DMS53 (cell line): ENCODE data around the gene HAND2.

Experiments
- DNase-seq: peaks from one replicate; lab custom pipeline; 2025; lab: John Stamatoyannopoulos, UW

Gene HAND2

GRCh38 chr4:173536808-173537429 is 6.9 kb upstream of the HAND2 start:
- DNase-seq, result peak; percentile 52

DNA sequence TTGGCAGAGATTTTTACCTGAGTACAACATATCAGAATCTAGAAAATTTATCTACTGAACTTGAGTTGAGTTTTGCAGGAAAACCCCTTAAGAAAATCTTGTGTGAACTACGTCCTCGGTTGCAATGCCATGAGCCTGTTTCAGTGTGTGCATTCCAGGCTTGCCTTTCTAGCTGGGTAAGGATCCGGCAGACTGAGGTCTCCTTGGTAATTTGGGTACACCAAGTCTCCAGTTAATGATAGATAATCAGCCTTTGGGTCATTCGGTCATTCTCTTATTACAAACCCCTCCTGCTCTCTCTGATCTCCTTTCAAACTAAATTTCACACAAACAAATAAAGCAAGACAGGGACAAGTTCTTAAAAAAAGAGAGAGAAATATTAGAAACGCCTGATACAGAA is 5.9 kb upstream of the HAND2 start:
- no peak for DNase-seq

- no peak for DNase-seq
Observed at GRCh38 chr4:173535165-173535902, 5.3 kb upstream of the HAND2 start.

GRCh38 chr4:173534434-173534833 is 4.4 kb upstream of the HAND2 start:
- no peak for DNase-seq

DNA sequence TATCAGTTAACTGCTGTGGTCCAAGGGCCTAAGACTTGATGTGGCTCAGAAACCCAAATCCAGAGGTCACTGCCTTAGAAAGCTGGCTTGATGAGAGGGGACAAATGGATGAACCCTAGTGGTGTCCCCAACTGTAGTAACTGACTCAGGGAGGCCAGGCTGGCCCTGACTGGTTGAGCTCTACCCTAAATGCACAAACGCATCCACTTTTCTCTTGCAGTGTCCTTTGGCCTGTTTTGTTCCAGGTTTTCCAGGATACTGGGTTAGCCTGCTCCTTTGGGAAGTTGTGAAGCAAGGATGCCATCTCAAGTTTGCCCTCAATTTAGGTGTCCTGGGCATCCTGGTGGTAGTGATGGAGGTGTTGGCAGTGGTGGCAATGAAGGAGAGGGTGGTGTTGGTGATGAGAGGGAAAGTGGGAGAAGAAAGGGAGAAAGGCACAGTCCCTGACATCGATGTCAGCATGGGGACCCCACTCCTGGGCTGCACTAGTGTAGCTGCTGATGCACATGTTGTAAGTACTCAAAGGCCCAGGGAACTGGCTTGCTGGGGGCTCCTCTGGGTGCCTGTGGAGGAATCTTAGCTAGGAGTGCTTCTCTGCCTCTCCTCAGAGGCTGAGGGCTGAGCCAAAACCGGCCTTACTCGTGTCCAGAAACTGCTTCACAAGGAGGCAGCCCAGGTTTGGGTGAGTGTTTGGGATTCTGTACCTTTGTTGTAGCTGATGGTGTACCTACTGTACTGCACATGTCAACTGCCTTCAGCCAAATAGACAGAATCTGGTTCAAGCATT is 2.9 kb upstream of the HAND2 start:
- DNase-seq, result no peak

GRCh38 chr4:173531086-173531965 is 1.3 kb upstream of the HAND2 start:
- no peak for DNase-seq

GRCh38 chr4:173530326-173531085 is 477 bp upstream of the HAND2 start:
- DNase-seq, result peak; percentile 10

DNA sequence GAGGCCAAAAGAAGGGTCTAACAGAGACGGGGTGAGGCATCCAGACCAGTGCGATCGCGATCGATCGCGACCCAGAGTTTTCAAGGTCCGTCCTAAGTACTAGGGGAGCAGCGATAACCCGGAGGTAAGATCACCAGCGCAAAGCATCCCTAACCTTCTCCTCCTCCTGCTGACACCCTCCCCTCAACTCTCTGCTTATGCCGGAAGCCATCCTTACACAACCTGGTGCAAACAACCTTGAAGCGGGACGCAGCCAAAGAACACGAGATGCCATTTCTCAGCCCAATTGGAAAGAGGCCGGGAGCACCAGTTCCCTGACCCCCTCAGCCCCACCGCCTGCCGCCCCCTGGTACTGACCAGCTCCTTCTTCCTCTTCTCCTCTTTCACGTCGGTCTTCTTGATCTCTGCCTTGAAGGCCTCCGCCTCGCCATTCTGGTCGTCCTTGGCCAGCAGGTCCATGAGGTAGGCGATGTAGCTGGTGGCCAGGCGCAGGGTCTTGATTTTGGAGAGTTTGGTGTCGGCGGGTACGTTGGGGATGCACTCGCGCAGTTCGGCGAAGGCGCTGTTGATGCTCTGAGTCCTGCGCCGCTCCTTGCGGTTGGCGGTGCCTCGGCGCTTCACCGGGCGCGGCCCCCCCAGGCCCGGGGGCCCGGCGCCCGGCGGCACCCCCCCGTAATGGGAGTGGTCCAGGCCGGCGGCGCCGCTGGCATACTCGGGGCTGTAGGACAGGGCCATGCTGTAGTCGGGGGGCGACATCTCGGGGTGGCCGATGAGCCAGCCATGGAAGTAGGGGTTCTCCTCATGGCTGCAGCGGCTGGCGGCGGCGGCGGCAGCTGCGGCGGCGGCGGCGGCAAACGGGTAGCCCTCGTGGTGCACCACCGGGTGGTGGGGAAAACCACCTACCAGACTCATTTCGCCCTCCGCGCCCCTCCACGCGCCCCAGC is 1.4 kb downstream of the HAND2 start:
- DNase-seq, result peak; percentile 48

DNA sequence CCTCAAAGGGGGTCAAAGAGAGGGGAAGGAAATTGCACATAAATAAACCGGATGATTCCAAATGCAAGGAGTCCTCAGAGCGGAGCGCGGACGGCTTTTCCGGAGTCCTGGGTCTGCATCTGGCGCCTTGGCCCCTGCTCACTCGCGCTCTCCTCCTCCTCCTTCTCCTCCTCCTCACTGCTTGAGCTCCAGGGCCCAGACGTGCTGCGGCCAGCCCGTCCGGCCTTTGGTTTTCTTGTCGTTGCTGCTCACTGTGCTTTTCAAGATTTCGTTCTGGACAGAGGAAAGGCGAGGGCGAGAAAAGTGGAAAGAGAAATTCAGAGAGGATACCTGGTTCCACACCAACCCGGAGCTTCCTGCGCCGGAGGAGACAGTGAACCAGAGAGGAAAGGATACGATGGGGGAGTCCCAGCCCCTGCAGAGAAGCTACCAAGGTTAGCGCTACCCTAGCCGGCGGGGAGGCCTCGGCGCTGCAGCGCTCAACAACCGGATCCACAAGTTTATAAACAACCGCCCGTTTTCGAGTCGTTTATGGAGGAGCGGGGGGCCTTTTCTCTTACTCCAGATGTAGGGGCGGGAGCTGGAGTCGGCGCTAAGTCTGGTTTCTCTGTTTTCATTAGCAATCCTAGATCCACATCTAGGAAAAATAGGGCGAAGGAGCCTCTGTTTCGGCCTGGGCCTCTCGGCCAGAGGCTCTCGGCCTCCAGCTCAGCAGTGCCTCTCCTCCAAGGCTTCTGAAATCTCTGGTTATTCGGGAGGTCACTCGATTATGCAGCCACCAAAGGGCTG is 2.7 kb downstream of the HAND2 start:
- peak; percentile 14 for DNase-seq

DNA sequence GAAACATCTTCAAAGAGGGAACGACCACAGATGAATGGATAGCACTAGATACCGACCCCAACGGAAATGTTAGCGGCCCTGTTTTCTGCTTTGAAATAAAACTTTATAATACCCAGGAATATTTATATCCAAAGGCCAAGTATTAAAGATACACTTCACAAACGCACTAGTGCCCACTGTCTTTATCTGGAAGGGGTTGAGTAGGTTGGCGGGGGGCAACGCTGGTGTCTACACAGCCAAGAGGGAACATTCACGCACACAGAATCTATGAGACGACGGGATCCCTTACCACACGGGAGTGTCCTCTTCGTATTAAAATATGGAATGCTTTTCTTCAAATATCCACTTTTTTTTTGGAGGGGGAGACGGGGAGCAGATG is 3.3 kb downstream of the HAND2 start:
- no peak for DNase-seq

DNA sequence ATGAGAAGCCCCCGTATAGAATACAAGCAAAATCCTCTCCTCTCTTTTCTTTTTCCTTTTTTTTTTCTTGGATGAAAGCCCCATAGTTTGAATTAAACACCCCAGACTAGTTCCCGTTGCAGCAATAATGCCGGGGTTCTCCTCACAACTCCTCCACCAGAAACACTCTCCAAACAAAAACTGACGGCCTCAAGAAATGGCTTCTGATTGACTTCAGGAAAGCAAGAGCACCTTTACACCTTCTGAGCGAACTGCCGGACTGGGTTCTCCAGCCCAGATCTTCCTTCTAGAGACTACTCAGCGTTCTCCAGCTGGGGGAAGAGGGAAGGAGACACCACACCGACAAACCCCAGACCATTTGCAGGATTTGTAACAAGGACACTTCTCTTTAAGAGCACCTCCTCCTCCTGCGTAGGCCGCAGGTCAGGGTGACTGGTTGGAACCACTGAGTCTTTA is 4.0 kb downstream of the HAND2 start:
- no peak for DNase-seq

GRCh38 chr4:173525118-173526011 is 4.7 kb downstream of the HAND2 start:
- peak; percentile 14 for DNase-seq

DNA sequence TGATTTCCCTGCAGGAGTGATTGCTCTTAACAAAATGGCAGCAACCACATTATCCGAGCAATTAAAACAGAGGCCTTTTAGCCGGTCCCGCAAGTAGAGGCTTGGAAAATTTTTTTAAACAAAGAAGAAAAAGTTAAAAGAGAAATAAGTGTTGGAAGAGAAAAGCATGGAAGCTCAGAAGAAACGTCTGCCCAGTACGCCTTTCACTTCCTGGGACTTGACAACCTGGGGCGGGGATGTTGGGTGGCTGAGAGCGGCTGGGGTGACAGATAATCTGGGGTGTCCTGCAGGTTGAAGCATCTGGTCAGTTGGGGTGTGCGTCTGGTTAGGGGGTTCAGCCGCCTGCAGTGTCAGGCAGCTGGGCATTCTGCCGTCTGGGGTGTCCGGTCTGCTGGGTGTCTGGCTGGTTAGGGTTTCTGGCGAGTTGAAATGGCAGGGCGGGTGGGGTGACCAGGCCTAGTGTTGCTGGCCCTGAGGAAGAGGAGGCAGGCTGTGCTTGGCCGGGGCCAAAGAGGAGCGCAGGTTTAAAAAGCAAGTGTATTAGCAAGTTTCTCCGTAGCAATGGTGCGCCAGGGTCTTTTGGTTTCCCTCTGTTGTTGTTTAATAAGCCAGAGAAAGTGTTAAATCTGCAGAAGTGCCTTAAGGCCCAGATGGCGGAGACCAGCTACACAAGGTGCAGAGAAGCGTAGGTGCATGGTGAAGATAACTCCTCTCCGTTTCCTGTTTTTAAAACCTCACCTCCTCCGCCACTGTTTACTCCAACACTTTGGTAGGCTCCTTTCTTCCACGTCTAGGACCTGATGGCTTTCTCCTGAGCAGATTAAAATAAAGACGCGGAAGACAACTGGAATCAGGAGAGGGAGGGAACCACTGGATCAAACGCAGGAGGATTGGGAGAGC is 5.6 kb downstream of the HAND2 start:
- no peak for DNase-seq

DNA sequence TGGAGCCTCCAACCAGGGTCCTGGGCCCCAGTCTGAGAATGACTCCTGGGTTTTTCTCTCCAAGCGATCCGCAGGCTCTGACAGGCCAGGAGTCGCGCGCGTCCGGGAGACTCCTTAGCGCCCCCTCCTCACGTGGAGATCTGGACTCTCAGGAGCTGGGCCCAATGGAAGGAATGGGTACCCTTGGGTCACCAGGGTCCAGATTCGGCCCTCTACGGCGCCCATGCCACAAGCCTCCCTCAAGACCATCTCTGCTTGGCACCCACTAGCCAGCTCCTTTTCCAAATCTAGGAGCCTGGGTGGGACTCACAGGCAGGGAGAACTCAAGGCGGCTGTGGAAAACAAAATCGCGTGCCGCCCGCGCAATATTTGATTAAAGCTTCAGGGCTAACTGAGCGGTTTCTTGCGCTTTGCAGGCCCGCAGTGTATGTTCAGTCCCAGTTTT is 7.1 kb downstream of the HAND2 start:
- DNase-seq, result no peak

- peak; percentile 84 for DNase-seq
Observed at GRCh38 chr4:173522160-173522950, 7.7 kb downstream of the HAND2 start.

- DNase-seq, result peak; percentile 69
Observed at GRCh38 chr4:173521467-173522159, 8.4 kb downstream of the HAND2 start.
